PC-3 (cell line): Measurements from ENCODE around the gene UPB1.

Experiments
- EZH2 ChIP-seq: fragments of 300-600 bp; sonication (generic); IDR thresholded peaks from one replicate; pipeline ENCODE4 v1.6.1; 2017; ENCODE audit warnings: antibody characterized with exemption, mild to moderate bottlenecking, low read length; ENCODE audit not compliant: unreplicated experiment
- EZH2phosphoT487 ChIP-seq: fragments of 300-600 bp; sonication (generic); IDR thresholded peaks from 2 replicates; pipeline ENCODE4 v1.6.1; 2018; ENCODE audit warnings: mild to moderate bottlenecking, antibody characterized with exemption, low read length, borderline replicate concordance
- TF ChIP-seq, protein P1 (sequence below): fragments of 300-600 bp; sonication (generic); conservative IDR thresholded peaks from 2 replicates; pipeline ENCODE4 v1.5.1; 2017; ENCODE audit warnings: antibody characterized with exemption, low read depth, mild to moderate bottlenecking, low read length

DNA sequence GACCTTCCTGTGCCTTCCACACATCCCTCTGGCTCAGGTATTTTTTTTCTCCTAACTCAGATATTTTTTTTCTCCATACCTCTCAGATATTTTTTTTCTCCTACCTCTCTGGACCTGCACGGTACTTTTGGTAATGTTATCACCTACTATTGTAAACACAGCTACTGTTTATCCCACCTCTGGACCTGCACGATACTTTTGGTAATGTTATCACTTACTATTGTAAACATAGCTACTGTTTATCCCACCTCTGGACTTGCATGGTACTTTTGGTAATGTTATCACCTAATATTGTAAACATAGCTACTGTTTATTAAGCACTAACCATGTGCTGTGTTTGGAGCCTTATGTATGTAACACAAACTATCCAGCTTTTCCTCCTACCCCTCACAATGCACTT lies 12.1 kb upstream of the UPB1 start:
- TF ChIP-seq, protein P1, sequence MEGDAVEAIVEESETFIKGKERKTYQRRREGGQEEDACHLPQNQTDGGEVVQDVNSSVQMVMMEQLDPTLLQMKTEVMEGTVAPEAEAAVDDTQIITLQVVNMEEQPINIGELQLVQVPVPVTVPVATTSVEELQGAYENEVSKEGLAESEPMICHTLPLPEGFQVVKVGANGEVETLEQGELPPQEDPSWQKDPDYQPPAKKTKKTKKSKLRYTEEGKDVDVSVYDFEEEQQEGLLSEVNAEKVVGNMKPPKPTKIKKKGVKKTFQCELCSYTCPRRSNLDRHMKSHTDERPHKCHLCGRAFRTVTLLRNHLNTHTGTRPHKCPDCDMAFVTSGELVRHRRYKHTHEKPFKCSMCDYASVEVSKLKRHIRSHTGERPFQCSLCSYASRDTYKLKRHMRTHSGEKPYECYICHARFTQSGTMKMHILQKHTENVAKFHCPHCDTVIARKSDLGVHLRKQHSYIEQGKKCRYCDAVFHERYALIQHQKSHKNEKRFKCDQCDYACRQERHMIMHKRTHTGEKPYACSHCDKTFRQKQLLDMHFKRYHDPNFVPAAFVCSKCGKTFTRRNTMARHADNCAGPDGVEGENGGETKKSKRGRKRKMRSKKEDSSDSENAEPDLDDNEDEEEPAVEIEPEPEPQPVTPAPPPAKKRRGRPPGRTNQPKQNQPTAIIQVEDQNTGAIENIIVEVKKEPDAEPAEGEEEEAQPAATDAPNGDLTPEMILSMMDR: no peak
- TF ChIP-seq EZH2 (no peak), EZH2phosphoT487 (no peak)
